Endothelial cell of umbilical vein (primary cell): ENCODE measurements around the gene BMPR1B. TPM values are rescaled to one million over a fixed set of nuclear protein-coding genes. Genes with fewer than 3 reads are reported as not detected.

Experiments used
- BruUV-seq: library from RNA; stranded (reverse); fragments of 400-500 nt; replicated peaks from 2 replicates; lab custom pipeline; 2021; lab: Mats Ljungman, UMichigan
- CTCF ChIA-PET: fragments of 300-600, 350-600 bp; sonication (Branson Sonifier 250); formaldehyde crosslinking; loops from one replicate; lab custom pipeline; 2021; ENCODE audit warnings: antibody characterized with exemption, inconsistent platforms; lab: Charles Lee
- POLR2A ChIA-PET: fragments of 300-600, 350-600 bp; sonication (Branson Sonifier 250); formaldehyde crosslinking; loops from one replicate; lab custom pipeline; 2021; ENCODE audit warnings: antibody characterized with exemption, inconsistent platforms; lab: Charles Lee
- DNase-seq: peaks from one replicate; pipeline ENCODE4 v3.0.0-alpha.2; 2011; ENCODE audit warnings: low read depth, low spot score
- FAIRE-seq: peaks from 2 replicates; lab custom pipeline; 2011; peaks lifted over from hg19 to GRCh38; lab: Jason Lieb, UNC
- H2AFZ ChIP-seq: 2 replicates; pipeline ENCODE4 v1.6.0; 2012; ENCODE audit warnings: low read depth, low read length, control low read depth, inconsistent platforms
- H3K27ac ChIP-seq: 2 replicates; pipeline ENCODE4 v1.5.1; 2011; ENCODE audit warnings: low read depth, mild to moderate bottlenecking, control low read depth, low read length, moderate library complexity; ENCODE audit not compliant: insufficient read depth
- H3K27me3 ChIP-seq, 2 experiments: 2 replicates each; pipeline versions ENCODE4 v1.6.0 to v1.6.1; 2011; ENCODE audit warnings: low read length in 2 of 2, mixed read lengths in 1 of 2; ENCODE audit not compliant: control insufficient read depth in 2 of 2, insufficient read depth in 2 of 2
- H3K36me3 ChIP-seq, 2 experiments: 2 replicates in 1 of 2; 3 replicates in 1 of 2; pipeline ENCODE4 v1.5.1; 2011; ENCODE audit warnings: low read length in 2 of 2, mild to moderate bottlenecking in 1 of 2, moderate library complexity in 1 of 2; ENCODE audit not compliant: control insufficient read depth in 2 of 2, insufficient read depth in 2 of 2; ENCODE audit errors: extremely low read depth in 1 of 2
- H3K4me1 ChIP-seq: 3 replicates; pipeline ENCODE4 v1.5.1; 2011; ENCODE audit warnings: mild to moderate bottlenecking, low read length; ENCODE audit not compliant: control insufficient read depth, insufficient read depth; ENCODE audit errors: extremely low read depth
- H3K4me2 ChIP-seq: 2 replicates; pipeline ENCODE4 v1.6.1; 2011; ENCODE audit warnings: low read length, control low read depth, mixed read lengths; ENCODE audit not compliant: insufficient read depth
- H3K4me3 ChIP-seq, 3 experiments: fragments of 200-600 bp in 1 of 3; sonication (generic), shearing (Covaris generic) in 1 of 3; replicated peaks in 1 of 3; 2 replicates each; pipeline ENCODE4 v1.5.1; 2011 to 2016; ENCODE audit warnings: control low read depth in 3 of 3, low read length in 3 of 3, mild to moderate bottlenecking in 2 of 3, inconsistent platforms in 1 of 3, low read depth in 1 of 3, moderate library complexity in 1 of 3; ENCODE audit not compliant: insufficient read depth in 1 of 3
- H3K79me2 ChIP-seq: 2 replicates; pipeline ENCODE4 v1.6.0; 2012; ENCODE audit warnings: low read length, inconsistent platforms; ENCODE audit not compliant: control insufficient read depth, insufficient read depth
- H3K9ac ChIP-seq: replicated peaks from 2 replicates; pipeline ENCODE3; 2011; ENCODE audit warnings: low read length, control low read depth; ENCODE audit not compliant: insufficient read depth; ENCODE audit errors: extremely low read depth
- H3K9me1 ChIP-seq: replicated peaks from 3 replicates; pipeline ENCODE4 v1.6.0; 2011; ENCODE audit warnings: mild to moderate bottlenecking, low read length; ENCODE audit not compliant: control insufficient read depth, insufficient read depth; ENCODE audit errors: extremely low read depth
- H3K9me3 ChIP-seq: replicated peaks from 2 replicates; pipeline ENCODE4 v1.5.1; 2012; ENCODE audit warnings: low read length, inconsistent platforms; ENCODE audit not compliant: control insufficient read depth, insufficient read depth
- H4K20me1 ChIP-seq: replicated peaks from 2 replicates; pipeline ENCODE3; 2011; ENCODE audit warnings: mild to moderate bottlenecking, low read length; ENCODE audit not compliant: control insufficient read depth, insufficient read depth; ENCODE audit errors: extremely low read depth
- EZH2 ChIP-seq: IDR thresholded peaks from 2 replicates; pipeline ENCODE4 v1.6.1; 2012; ENCODE audit warnings: borderline replicate concordance, low read depth, mild to moderate bottlenecking, moderate library complexity, low read length, inconsistent platforms; ENCODE audit not compliant: severe bottlenecking
- FOS ChIP-seq: IDR thresholded peaks from 2 replicates; pipeline ENCODE4 v1.6.1; 2011; ENCODE audit warnings: mild to moderate bottlenecking, low read length, moderate library complexity, borderline replicate concordance; ENCODE audit not compliant: insufficient read depth
- GATA2 ChIP-seq: IDR thresholded peaks from 2 replicates; pipeline ENCODE4 v1.7.0; 2011; ENCODE audit warnings: low read depth, mild to moderate bottlenecking, moderate library complexity, mixed read lengths, low read length; ENCODE audit not compliant: insufficient read length, insufficient read depth
- JUN ChIP-seq: IDR thresholded peaks from 2 replicates; pipeline ENCODE4 v1.6.1; 2011; ENCODE audit warnings: borderline replicate concordance, low read depth; ENCODE audit not compliant: insufficient read length, insufficient read depth
- MAX ChIP-seq: IDR thresholded peaks from 2 replicates; pipeline ENCODE4 v1.6.1; 2011; ENCODE audit not compliant: insufficient read depth, insufficient read length
- MYC ChIP-seq: IDR thresholded peaks from one replicate; pipeline ENCODE4 v1.6.1; 2011; ENCODE audit warnings: mild to moderate bottlenecking, low read depth, low read length
- POLR2A ChIP-seq: IDR thresholded peaks from 2 replicates; pipeline ENCODE4 v1.6.1; 2012; ENCODE audit warnings: low read depth, mild to moderate bottlenecking, control low read depth, low read length
- POLR2AphosphoS5 ChIP-seq: IDR thresholded peaks from 2 replicates; pipeline ENCODE4 v1.6.1; 2012; ENCODE audit warnings: low read depth, mild to moderate bottlenecking, control low read depth, low read length, moderate library complexity; ENCODE audit not compliant: insufficient read depth
- dilution Hi-C: fragments of 300-500 bp; cut with MboI; formaldehyde crosslinking; loops from one replicate; pipeline ENCODE4 v1.15.0; 2019; ENCODE audit warnings: low sequenced_read_pairs; ENCODE audit not compliant: extremely low pct_ligation_motif_present
- intact Hi-C: fragments of 100-400 bp; cut with micrococcal nuclease; formaldehyde crosslinking; loops from one replicate; pipeline ENCODE4 v1.10.0; 2022
- polyA plus RNA-seq, 4 experiments: library from polyadenylated mRNA; depleted of rRNA in 3 of 4; stranded (reverse) in 3 of 4; unstranded in 1 of 4; fragments of >200 nt; gene quantifications; 2 replicates each; pipeline versions ENCODE4 v1.2.1 to v1.2.3, GENCODE V29; 2011 to 2012; ENCODE audit warnings: missing spikeins in 1 of 4
- total RNA-seq: library from RNA; stranded (reverse); gene quantifications from 2 replicates; pipeline ENCODE4 v1.2.3, GENCODE V29; 2021
- TF ChIP-seq, protein P1 (sequence below), 2 donors: IDR thresholded peaks; 1 replicate in 1 of 2; 2 replicates in 1 of 2; pipeline ENCODE4 v1.5.1; 2011; ENCODE audit warnings: low read length in 2 of 2, mild to moderate bottlenecking in 2 of 2, moderate library complexity in 2 of 2, control low read depth in 1 of 2, inconsistent platforms in 1 of 2, low read depth in 1 of 2; ENCODE audit not compliant: insufficient read depth in 1 of 2; ENCODE audit errors: extremely low read depth in 1 of 2

BMPR1B gene
- total and polyA plus RNA-seq, 2 donors (not counting 3 experiments of a cell fraction or from before 2014, with no cell fraction given): 0.28 to 2.1 TPM

DNA sequence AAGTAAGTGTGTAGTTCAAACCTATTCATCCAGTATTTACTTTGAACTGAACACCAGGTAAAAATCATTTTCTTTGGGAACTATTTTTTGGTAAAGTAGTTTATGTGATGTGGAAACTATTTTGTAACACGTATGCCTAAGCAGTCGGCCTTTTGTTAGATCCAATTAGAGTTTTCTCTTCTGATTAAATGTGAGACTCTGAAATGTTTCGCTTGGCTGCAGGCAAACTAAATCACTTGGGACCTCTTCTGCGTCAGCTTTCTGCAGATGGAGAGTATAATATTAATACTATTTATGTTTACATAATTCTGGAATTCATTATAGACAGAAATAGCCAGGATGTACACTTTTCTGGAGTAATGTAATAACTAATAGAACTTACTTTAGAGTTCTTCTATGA is 46.9 kb downstream of the BMPR1B start:
- no TSS peak for BruUV-seq
- FAIRE-seq: no peak

More for the DNA sequence above, 46.9 kb downstream of the BMPR1B start:
- Histone ChIP-seq H3K9ac (no peak overlapping the region), H3K36me3 (no peaks in the 10 kb centered on the region), H3K4me2 (no peak overlapping the region), H3K79me2 (no peaks in the 10 kb centered on the region), H3K27ac (no peak overlapping the region), H3K9me3 (no peaks in the 10 kb centered on the region), H2AFZ (no peak overlapping the region), H3K9me1 (no peaks in the 10 kb centered on the region), H4K20me1 (no peaks in the 10 kb centered on the region), H3K4me1 (no peaks in the 10 kb centered on the region), H3K27me3 (no peaks in the 10 kb centered on the region), H3K4me3 (no peak overlapping the region)
- DNase-seq: no peak
- TF ChIP-seq, protein P1, sequence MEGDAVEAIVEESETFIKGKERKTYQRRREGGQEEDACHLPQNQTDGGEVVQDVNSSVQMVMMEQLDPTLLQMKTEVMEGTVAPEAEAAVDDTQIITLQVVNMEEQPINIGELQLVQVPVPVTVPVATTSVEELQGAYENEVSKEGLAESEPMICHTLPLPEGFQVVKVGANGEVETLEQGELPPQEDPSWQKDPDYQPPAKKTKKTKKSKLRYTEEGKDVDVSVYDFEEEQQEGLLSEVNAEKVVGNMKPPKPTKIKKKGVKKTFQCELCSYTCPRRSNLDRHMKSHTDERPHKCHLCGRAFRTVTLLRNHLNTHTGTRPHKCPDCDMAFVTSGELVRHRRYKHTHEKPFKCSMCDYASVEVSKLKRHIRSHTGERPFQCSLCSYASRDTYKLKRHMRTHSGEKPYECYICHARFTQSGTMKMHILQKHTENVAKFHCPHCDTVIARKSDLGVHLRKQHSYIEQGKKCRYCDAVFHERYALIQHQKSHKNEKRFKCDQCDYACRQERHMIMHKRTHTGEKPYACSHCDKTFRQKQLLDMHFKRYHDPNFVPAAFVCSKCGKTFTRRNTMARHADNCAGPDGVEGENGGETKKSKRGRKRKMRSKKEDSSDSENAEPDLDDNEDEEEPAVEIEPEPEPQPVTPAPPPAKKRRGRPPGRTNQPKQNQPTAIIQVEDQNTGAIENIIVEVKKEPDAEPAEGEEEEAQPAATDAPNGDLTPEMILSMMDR (IDR thresholded peaks at IDR 0.05; ENCODE audit: extremely low read depth in 1 of 2, insufficient read depth in 1 of 2, low read depth in 1 of 2, low read length in 2 of 2): no peak
- TF ChIP-seq POLR2AphosphoS5: no peak
- TF ChIP-seq FOS: no peak
- no peak for TF ChIP-seq MAX
- TF ChIP-seq POLR2A: no peak
- no peak for TF ChIP-seq JUN
- TF ChIP-seq GATA2: no peak
- no peak for TF ChIP-seq EZH2
- no peak for TF ChIP-seq MYC
- intact Hi-C loops: no loop called here
- CTCF ChIA-PET: no interaction called here
- dilution Hi-C loops: no loop called here
- POLR2A ChIA-PET: no interaction called here
